8988T (cell line): ENCODE results near the gene MEMO1.
"Not testable (repeated sequence)": the region's sequence is repeated elsewhere in the genome, so short reads cannot be mapped to it uniquely, and the experiment has no call there.

Experiments used
- DNase-seq: peaks from one replicate; pipeline ENCODE4 v3.0.0; 2011

MEMO1 gene

GRCh38 chr2:31900156-31900555, 110.7 kb downstream of the MEMO1 start:
- DNase-seq = not testable (repeated sequence)

- not testable (repeated sequence) for DNase-seq
Observed at GRCh38 chr2:31898346-31898745, 112.5 kb downstream of the MEMO1 start.

- DNase-seq = not testable (repeated sequence)
Observed at GRCh38 chr2:31897340-31897739, 113.5 kb downstream of the MEMO1 start.

GRCh38 chr2:31896293-31896692, 114.5 kb downstream of the MEMO1 start:
- DNase-seq = no peak

GRCh38 chr2:31894656-31895055, 116.2 kb downstream of the MEMO1 start:
- DNase-seq = no peak

GRCh38 chr2:31893094-31893493, 117.7 kb downstream of the MEMO1 start:
- no peak for DNase-seq

- no peak for DNase-seq
Observed at GRCh38 chr2:31889044-31889443, 121.8 kb downstream of the MEMO1 start.

GRCh38 chr2:31888550-31888949, 122.3 kb downstream of the MEMO1 start:
- DNase-seq = no peak

- DNase-seq = no peak
Observed at GRCh38 chr2:31886700-31887099, 124.1 kb downstream of the MEMO1 start.

- no peak for DNase-seq
Observed at GRCh38 chr2:31877008-31877407, 133.8 kb downstream of the MEMO1 start.

GRCh38 chr2:31874071-31874470, 136.7 kb downstream of the MEMO1 start:
- no peak for DNase-seq

GRCh38 chr2:31865215-31865614, 145.6 kb downstream of the MEMO1 start:
- DNase-seq = no peak

- DNase-seq = no peak
Observed at GRCh38 chr2:31863867-31864266, 146.9 kb downstream of the MEMO1 start.

- not testable (repeated sequence) for DNase-seq
Observed at GRCh38 chr2:31863015-31863656, 147.7 kb downstream of the MEMO1 start.

- no peak for DNase-seq
Observed at GRCh38 chr2:31859959-31860358, 150.8 kb downstream of the MEMO1 start.

- DNase-seq = no peak
Observed at GRCh38 chr2:31853521-31853920, 157.3 kb downstream of the MEMO1 start.

GRCh38 chr2:31842150-31842549, 168.7 kb downstream of the MEMO1 start:
- DNase-seq = not testable (repeated sequence)

GRCh38 chr2:31835450-31835849, 175.4 kb downstream of the MEMO1 start:
- no peak for DNase-seq

GRCh38 chr2:31832363-31832762, 178.4 kb downstream of the MEMO1 start:
- DNase-seq = no peak

- DNase-seq = no peak
Observed at GRCh38 chr2:31831585-31831984, 179.2 kb downstream of the MEMO1 start.

GRCh38 chr2:31828891-31829290, 181.9 kb downstream of the MEMO1 start:
- DNase-seq = no peak

- DNase-seq = no peak
Observed at GRCh38 chr2:31823558-31823957, 187.2 kb downstream of the MEMO1 start.

- no peak for DNase-seq
Observed at GRCh38 chr2:31822587-31822986, 188.2 kb downstream of the MEMO1 start.
